Aorta (tissue), 5 donors: ENCODE data around the gene NLRP7. TPM values are rescaled to one million over a fixed set of nuclear protein-coding genes. Genes with fewer than 3 reads are reported as not detected.
"Not testable (repeated sequence)": the region's sequence is repeated elsewhere in the genome, so short reads cannot be mapped to it uniquely, and the experiment has no call there.

Experiments used
- ATAC-seq: fragments of 200-7000 bp; cut with Tn5 transposase; one replicate; pipeline ENCODE4 v1.9.1; 2022; ENCODE audit warnings: moderate library complexity; ENCODE audit not compliant: low FRiP score
- DNase-seq, 2 donors: peaks; one replicate each; pipeline ENCODE4 v3.0.0-alpha.2; 2020
- H3K27ac ChIP-seq, 2 donors: one replicate each; pipeline ENCODE4 v1.5.1; 2013; ENCODE audit warnings: low read length in 2 of 2, mild to moderate bottlenecking in 2 of 2, moderate library complexity in 2 of 2, control low read depth in 1 of 2, inconsistent platforms in 1 of 2, low read depth in 1 of 2
- H3K27me3 ChIP-seq, 2 donors: one replicate each; pipeline ENCODE4 v1.6.1; 2013; ENCODE audit warnings: control low read depth in 1 of 2, low read length in 1 of 2, mild to moderate bottlenecking in 1 of 2, moderate library complexity in 1 of 2; ENCODE audit not compliant: insufficient read depth in 2 of 2, control insufficient read depth in 1 of 2
- H3K36me3 ChIP-seq, 2 donors: one replicate each; pipeline ENCODE4 v1.6.1; 2013; ENCODE audit warnings: control low read depth in 1 of 2, low read length in 1 of 2, mild to moderate bottlenecking in 1 of 2; ENCODE audit not compliant: insufficient read depth in 2 of 2, control insufficient read depth in 1 of 2
- H3K4me1 ChIP-seq, 2 donors: one replicate each; pipeline ENCODE4 v1.6.1; 2013; ENCODE audit warnings: low read length in 2 of 2, control low read depth in 1 of 2, mild to moderate bottlenecking in 1 of 2, moderate library complexity in 1 of 2; ENCODE audit not compliant: insufficient read depth in 2 of 2, control insufficient read depth in 1 of 2
- H3K4me3 ChIP-seq, 2 donors: one replicate each; pipeline ENCODE4 v1.5.1; 2013; ENCODE audit warnings: low read length in 2 of 2, control low read depth in 1 of 2, mild to moderate bottlenecking in 1 of 2
- H3K9me3 ChIP-seq: one replicate; pipeline ENCODE4 v1.6.1; 2013; ENCODE audit warnings: mild to moderate bottlenecking, low read length; ENCODE audit not compliant: control insufficient read depth
- WGBS, 2 donors: extraction: QIAGEN DNeasy Blood & Tissue Kit; methylation state at CpG; one replicate each; pipeline ENCODE4 v1.1.7; 2013; 5-methylcytosine and 5-hydroxymethylcytosine counted together
- intact Hi-C, 2 donors: fragments of 100-400 bp; cut with DNase I; formaldehyde crosslinking; loops; one replicate each; pipeline versions ENCODE4 v1.14.2 to v1.15.0; 2022
- polyA plus RNA-seq, 2 donors: library from polyadenylated mRNA; stranded (reverse); fragments of 200-250 nt; gene quantifications; one replicate each; pipeline ENCODE4 v1.2.3, GENCODE V29; 2013
- total RNA-seq, 2 donors: library from RNA; stranded (reverse); fragmentation: NEBNext Ultra II Directional; extraction: Animal tissue kit (Norgen Biotek cat#: 25700); gene quantifications; one replicate each; pipeline ENCODE4 v1.2.1, GENCODE V29; 2021
- donor health status: healthy with polysubstance abuse.
- donor health status: Bipolar disorder and iron deficiency.
- donor health status: DM: no; HTN: no; CAD: no.
- donor health status: DM: no; HTN: no; CAD: no.
- donor health status: DM: yes; HTN: yes; CAD: no.

Gene NLRP7
- total and polyA plus RNA-seq, 4 donors: not detected

DNA sequence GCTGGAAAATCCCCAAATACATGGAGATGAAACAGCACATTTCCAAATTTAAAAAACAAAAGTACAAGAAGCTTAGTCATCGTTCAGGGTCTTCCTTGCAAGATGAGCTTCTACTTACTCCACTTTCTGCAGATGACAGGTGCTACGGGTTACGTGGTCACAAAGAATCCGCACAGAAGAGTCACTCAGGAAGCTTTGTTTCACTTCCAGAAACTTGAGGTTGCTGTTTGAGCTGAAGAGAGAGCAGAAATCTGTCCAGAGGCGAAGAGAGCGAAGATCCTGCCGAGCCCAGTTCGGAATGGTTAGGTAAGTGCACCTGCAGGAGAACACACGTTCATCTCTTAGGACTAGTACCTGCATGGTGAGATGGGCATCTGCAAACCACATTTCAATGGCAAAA is 9.4 kb downstream of the NLRP7 start:
- DNase-seq: no peak
- no peaks in the 10 kb centered on the region for H3K36me3 ChIP-seq
- intact Hi-C loops: no loop called here
- H3K27ac ChIP-seq: no peak overlapping the region
- 82 to 84% methylated on average over 9 of the region's 9 CpGs for WGBS, 2 donors
- no peaks in the 10 kb centered on the region for H3K4me1 ChIP-seq
- no peaks in the 10 kb centered on the region for H3K27me3 ChIP-seq
- H3K4me3 ChIP-seq: no peak overlapping the region
- ATAC-seq: no peak
- H3K9me3 ChIP-seq: peaks cover 2% of the 10 kb centered on the region

DNA sequence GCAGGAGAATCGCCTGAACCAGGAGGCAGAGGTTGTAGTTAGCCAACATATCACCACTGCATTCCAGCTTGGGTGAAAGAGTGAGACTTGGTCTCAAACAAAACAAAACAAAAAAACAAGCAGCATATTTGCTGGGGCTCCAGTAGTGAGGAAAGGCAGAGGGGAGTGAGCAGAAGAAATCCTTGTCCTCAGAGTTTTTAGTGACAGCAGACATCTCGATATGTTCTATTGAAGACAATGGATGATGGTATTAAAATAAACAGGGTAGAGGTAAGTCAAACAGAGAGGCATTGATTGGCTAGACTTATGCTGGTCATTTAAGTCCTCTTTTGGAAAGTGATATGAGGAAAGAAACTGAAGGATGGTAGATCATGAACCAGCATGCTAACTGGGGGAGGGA is 19.0 kb downstream of the NLRP7 start:
- Histone ChIP-seq H3K4me1 (no peaks in the 10 kb centered on the region), H3K9me3 (peaks cover 2% of the 10 kb centered on the region), H3K4me3 (no peak overlapping the region), H3K27me3 (no peaks in the 10 kb centered on the region), H3K27ac (no peak overlapping the region), H3K36me3 (no peaks in the 10 kb centered on the region)
- intact Hi-C loops: no loop called here
- WGBS, 2 donors: 90 to 91% methylated on average over 2 of the region's 2 CpGs
- ATAC-seq (no peak), DNase-seq (no peak)

DNA sequence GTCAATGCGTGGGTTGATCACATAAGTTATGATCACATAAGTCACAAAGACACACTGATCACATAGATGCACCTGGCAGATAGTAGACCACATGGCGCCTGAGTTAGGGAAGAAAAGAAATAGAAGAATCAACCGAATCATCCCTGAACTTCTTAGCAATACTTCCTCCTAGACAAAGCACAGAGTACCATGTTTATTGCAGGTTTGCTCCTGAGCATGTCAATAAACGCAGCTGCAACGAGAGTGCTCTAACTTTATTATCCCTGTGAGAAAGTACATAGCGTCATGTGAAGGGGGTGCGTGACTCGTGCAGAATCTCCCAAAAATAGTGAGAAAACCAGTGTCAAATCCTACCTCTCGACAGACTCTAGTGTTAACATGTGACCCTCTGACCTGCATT is 24.1 kb downstream of the NLRP7 start:
- no peak for ATAC-seq
- Histone ChIP-seq H3K9me3 (peaks cover 2% of the 10 kb centered on the region), H3K27me3 (no peaks in the 10 kb centered on the region), H3K27ac (no peak overlapping the region), H3K4me1 (no peaks in the 10 kb centered on the region), H3K36me3 (no peaks in the 10 kb centered on the region), H3K4me3 (no peak overlapping the region)
- DNase-seq: no peak
- WGBS, 2 donors: 73 to 78% methylated on average over 9 of the region's 9 CpGs
- intact Hi-C loops: no loop called here

GRCh38 chr19:54921082-54921481 is 26.2 kb downstream of the NLRP7 start:
- ATAC-seq: no peak

GRCh38 chr19:54919646-54920563 is 27.4 kb downstream of the NLRP7 start:
- H3K4me1 ChIP-seq, H3K27ac ChIP-seq, ATAC-seq, H3K9me3 ChIP-seq, H3K27me3 ChIP-seq, DNase-seq, intact Hi-C loops, H3K4me3 ChIP-seq, H3K36me3 ChIP-seq: not testable (repeated sequence)
- WGBS, 2 donors: 34 to 48% methylated on average over 18 to 23 of the region's 24 CpGs

More at GRCh38 chr19:54921082-54921481, 26.2 kb downstream of the NLRP7 start:
- WGBS, 2 donors: 54 to 62% methylated on average over 7 of the region's 7 CpGs
- H3K36me3 ChIP-seq: no peaks in the 10 kb centered on the region
- H3K27ac ChIP-seq: no peak overlapping the region
- H3K4me3 ChIP-seq: no peak overlapping the region
- H3K4me1 ChIP-seq: no peaks in the 10 kb centered on the region
- no peaks in the 10 kb centered on the region for H3K27me3 ChIP-seq
- intact Hi-C loops: no loop called here
- H3K9me3 ChIP-seq: no peaks in the 10 kb centered on the region
- DNase-seq: no peak

GRCh38 chr19:54918499-54918898 is 28.8 kb downstream of the NLRP7 start:
- H3K27me3 ChIP-seq: no peaks in the 10 kb centered on the region
- no peak overlapping the region for H3K4me3 ChIP-seq
- no peaks in the 10 kb centered on the region for H3K4me1 ChIP-seq
- no peak overlapping the region for H3K27ac ChIP-seq
- WGBS, 2 donors: 87 to 91% methylated on average over 9 of the region's 9 CpGs
- ATAC-seq (no peak), DNase-seq (no peak)
- intact Hi-C loops: no loop called here
- no peaks in the 10 kb centered on the region for H3K36me3 ChIP-seq
- H3K9me3 ChIP-seq: no peaks in the 10 kb centered on the region

DNA sequence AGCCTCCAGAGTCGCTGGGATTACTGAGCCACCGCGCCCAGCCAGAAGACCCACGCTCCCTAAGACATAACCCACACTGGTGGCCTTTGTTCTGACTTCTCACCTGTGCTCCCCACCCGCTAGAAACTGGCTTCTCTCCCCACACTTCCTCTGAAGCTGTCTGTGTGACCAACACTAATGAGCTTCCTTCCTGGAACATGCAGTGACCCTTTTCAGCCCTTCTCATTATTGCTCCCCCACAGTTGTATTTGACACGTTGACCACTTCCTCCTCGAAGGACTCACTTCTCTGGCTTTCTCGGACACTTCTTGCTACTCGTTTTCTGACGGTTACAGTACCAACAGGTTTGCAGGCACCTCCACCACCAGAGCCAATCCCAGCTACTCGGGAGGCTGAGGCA is 30.5 kb downstream of the NLRP7 start:
- H3K27ac ChIP-seq: no peak overlapping the region
- WGBS, 2 donors: 75 to 76% methylated on average over 11 of the region's 11 CpGs
- H3K9me3 ChIP-seq: no peaks in the 10 kb centered on the region
- H3K4me3 ChIP-seq: no peak overlapping the region
- no peaks in the 10 kb centered on the region for H3K27me3 ChIP-seq
- DNase-seq (no peak), ATAC-seq (no peak)
- intact Hi-C loops: no loop called here
- H3K4me1 ChIP-seq: no peaks in the 10 kb centered on the region
- H3K36me3 ChIP-seq: no peaks in the 10 kb centered on the region

GRCh38 chr19:54907899-54908298 is 39.4 kb downstream of the NLRP7 start:
- H3K4me3 ChIP-seq, H3K27ac ChIP-seq, H3K4me1 ChIP-seq, intact Hi-C loops, DNase-seq, ATAC-seq, H3K36me3 ChIP-seq, H3K27me3 ChIP-seq, H3K9me3 ChIP-seq: not testable (repeated sequence)
- WGBS, 2 donors: 74 to 78% methylated on average over 2 to 4 of the region's 5 CpGs

GRCh38 chr19:54906819-54907218 is 40.5 kb downstream of the NLRP7 start:
- H3K4me1 ChIP-seq: no peaks in the 10 kb centered on the region
- H3K27ac ChIP-seq: no peak overlapping the region
- no peak for ATAC-seq
- intact Hi-C loops: no loop called here
- H3K36me3 ChIP-seq: no peaks in the 10 kb centered on the region
- no peak overlapping the region for H3K4me3 ChIP-seq
- no peaks in the 10 kb centered on the region for H3K9me3 ChIP-seq
- 77 to 81% methylated on average over 7 of the region's 7 CpGs for WGBS, 2 donors
- DNase-seq: peak in 1 of 2 donors; percentile 14
- H3K27me3 ChIP-seq: no peaks in the 10 kb centered on the region
